ENCODE data around the gene RIC1.
"Not testable (repeated sequence)": the region's sequence is repeated elsewhere in the genome, so short reads cannot be mapped to it uniquely, and the experiment has no call there.

Gene RIC1

GRCh38 chr9:5722679-5723078 lies 93.8 kb downstream of the RIC1 start:
- DNase-seq (ENCODE audit: low spot score): not testable (repeated sequence)

DNA sequence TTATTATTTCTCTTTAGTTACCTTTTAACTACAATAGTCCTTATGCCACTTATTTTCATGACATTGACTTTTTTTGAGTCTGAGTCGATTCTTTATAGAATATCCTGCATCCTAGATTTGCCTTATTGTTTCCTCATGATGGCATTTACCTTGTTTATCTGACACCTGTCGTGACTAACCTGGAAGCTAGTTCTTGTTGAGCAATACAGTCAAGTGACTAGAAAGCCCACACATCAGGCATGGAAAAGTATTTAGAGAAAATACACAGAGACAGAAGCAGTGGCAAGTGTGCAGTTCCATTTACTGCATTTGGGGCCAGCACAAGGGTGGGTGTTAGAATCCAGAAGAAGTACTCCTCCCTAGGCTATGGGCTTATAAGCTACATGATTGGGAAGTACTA lies 106.2 kb downstream of the RIC1 start:
- no peak for DNase-seq (ENCODE audit: low spot score)

DNA sequence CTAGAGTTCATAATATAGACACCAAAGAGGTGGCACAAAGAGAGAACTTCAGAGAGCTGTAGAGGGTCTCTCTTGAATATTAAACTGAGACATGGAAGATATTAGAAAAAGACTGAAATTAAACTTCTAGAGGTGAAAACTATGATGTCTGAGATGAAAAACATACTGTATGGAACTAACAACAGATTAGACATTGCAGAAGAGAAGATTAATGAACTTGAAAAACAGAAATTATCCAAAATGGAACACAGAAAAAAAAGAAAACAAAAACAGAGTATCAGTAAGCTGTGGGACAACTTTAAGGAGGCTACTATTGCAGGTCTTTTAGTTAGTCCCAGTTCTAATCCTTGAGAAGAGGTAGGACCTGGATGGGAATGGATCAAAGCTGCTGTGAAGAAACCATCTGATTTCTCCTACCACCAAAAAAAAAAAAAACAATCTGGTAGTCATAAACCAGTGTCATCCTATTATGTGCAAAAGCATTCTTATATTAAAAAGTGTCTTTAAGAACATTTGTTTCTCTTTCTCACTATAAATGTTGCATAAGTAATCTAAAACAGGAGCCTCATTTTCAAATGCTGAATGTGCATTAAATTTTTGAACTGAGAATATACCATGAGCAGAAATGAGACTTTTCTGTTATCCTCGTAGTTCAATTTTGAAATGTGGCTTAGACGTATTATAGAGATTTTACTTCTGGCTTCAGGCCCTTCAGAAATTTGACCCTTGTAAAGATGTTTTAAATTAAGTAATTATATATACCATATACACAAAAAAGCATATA lies 107.8 kb downstream of the RIC1 start:
- no peak for DNase-seq (ENCODE audit: low spot score)

DNA sequence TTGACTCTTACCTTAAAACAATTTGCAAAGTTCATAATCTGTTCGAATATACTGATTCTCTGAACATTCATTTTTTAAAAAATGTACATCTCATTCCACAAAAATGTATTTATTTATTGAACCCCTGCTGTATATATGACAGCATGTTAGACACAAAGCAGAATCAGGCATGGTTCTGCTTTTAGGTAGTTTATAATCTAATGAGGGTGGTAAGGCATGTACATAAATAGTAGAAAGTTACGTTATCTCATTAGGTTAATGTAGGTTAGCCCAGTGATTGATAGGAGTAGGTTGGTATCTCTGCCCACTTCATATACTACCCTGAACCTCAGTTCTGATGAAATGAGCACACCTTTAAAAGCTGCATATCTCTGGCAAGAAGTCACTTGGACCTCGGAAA lies 114.2 kb downstream of the RIC1 start:
- DNase-seq (ENCODE audit: low spot score): no peak

DNA sequence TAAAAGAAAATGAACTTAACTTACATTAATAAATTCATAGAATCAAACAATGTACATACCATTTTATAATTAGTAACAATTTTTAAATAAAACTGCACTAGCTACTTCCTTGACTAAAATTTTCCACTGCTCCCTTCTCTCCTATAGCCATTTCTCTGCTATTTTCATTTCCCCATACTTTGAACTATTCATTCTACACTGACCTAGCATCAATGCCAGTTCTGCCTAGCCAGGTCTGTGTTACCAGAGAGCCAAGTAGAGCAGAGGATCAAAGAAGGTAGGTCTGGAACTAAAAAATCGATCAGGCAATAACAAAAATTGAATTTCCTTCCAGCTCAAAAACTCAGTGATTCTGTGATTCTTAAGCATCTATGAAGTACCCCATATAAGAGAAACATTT lies 119.5 kb downstream of the RIC1 start:
- no peak for DNase-seq (ENCODE audit: low spot score)

DNA sequence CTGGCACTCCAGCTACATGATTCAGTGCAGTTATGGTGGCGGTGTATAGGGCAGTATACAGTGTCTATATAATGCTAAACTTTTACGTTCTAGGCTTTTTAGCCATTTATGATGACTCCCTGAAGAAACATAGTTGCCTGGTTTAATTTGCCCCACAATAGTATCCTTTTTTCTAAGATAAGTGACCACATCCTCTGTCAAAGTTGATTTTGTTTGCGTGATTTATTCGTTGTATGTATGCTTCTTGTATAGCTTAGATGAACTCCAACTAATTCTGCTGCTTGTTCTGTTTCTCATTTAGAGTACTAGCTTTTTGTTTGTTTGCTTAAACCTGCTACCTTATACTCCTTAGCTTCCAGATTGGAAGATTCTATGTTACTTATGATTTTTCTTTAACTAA lies 120.4 kb downstream of the RIC1 start:
- no peak for DNase-seq (ENCODE audit: low spot score)

DNA sequence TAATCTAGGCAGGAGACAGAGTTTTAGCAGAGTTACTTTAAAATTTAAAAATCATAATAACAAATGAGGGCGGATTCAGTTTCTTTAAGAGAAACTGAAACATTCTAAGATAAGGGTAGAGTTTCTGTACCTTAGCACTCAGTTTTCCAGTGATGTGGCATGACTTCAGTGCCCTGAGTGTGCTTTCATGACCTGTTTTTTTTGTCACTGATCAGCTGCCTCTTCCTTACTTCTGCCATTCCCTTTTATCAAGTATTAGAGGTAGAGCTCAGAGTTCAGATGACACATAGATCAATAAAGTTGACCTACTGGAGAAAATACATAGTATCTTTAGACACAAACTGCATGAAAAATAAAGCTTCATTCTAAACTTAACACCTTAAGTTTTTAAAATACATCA lies 121.7 kb downstream of the RIC1 start:
- DNase-seq (ENCODE audit: low spot score): no peak

DNA sequence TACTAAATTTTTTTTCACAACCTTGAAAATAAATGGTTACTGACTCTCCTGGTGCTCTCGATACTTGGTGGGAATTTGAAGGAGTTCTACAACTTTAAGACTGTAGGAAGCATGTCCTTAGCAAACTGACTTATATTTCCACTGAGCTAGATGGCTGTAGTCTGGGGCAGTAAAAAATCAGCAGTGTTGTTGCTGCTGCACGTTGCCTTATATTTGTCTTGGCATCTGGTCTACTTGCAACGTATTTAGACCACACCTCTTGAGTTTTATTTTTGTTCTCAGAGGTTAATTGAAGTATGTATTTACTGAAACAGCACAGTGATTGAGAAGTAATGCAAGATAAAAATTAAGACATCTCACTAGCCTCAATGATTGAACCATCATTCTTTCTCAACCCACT lies 127.7 kb downstream of the RIC1 start:
- no peak for DNase-seq (ENCODE audit: low spot score)

GRCh38 chr9:5760338-5760737 lies 131.4 kb downstream of the RIC1 start:
- no peak for DNase-seq (ENCODE audit: low spot score)

GRCh38 chr9:5762421-5762820 lies 133.5 kb downstream of the RIC1 start:
- no peak for DNase-seq (ENCODE audit: low spot score)

DNA sequence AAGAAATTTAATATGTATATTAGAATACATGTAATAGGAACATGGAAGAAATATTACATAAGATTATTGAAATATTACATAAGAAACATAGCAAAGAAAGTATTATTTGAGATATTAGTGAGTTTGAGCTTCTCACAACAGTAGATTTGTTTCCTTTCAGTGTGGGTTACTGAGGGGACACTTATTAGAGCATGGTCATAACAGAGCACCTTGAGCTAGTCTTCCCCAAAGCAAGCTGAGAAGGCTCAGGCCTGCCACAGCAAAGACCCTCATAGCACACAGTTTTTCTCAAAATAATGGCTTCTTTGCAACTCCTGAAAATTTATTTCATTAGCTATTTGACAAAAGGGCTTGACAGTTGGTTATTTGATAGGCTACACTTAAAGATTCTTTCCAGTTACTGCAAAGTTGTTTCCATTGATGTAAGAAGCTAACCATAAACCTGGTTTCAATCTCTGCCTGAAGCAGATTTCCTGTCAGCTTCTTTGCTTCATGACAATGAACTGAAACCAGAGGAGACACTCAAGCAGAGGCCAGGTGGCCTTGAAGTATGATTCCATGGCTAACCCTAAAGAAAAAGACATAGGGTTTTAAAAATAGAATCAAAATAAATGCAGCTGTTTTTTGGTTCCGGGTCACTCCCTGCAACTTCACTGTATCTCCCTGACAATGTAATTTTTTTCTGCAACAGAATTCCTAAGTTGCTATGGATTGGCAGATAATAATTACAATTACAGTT lies 135.4 kb downstream of the RIC1 start:
- no peak for DNase-seq (ENCODE audit: low spot score)

DNA sequence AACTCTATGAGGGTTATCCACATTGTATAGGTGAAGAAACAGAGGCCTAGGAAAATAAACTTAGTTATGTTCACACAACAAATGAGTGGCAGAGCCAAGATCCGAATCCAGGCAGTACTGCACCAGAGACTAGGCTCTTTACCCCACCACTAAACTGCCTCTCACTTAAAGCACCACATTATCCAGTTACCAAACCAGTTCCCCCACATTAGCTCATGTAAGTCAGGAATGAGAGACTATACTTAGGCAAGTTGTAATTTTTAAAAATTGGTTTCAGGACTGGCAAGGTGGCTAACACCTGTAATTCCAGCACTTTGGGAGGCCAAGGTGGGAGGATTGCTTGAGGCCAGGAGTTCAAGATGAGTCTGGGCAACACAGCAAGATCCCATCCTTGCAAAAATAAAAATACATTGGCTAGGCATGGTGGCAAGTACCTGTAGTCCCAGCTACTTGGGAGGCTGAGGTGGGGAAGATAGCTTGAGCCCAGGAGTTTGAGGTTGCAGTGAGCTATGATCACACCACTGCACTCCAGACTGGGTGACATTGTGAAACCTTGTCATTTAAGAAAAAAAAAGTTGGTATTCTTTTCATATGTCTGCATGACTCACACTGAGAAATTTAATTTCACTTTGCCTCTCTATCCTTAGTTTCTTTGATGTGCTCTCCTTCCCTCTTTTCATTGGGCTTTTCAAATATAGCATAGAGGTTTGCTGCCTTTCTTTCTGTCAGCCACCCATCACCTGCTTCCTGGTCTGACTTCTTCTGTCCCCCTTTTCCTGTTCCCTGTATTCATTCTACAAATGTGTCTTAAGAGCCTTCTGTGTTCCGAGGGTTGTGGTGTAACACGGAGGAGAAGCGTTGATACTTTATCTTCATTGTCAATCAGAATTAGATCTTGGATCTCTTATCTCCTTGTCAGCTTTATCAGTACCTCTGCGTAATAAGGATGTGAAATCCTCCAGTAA lies 139.3 kb downstream of the RIC1 start:
- no peak for DNase-seq (ENCODE audit: low spot score)

GRCh38 chr9:5773324-5773999 lies 144.6 kb downstream of the RIC1 start:
- no peak for DNase-seq (ENCODE audit: low spot score)

GRCh38 chr9:5778805-5779204 lies 149.9 kb downstream of the RIC1 start:
- DNase-seq (ENCODE audit: low spot score): no peak

GRCh38 chr9:5779705-5780218 lies 150.9 kb downstream of the RIC1 start:
- DNase-seq (ENCODE audit: low spot score): not testable (repeated sequence)

GRCh38 chr9:5783420-5783819 lies 154.5 kb downstream of the RIC1 start:
- not testable (repeated sequence) for DNase-seq (ENCODE audit: low spot score)

DNA sequence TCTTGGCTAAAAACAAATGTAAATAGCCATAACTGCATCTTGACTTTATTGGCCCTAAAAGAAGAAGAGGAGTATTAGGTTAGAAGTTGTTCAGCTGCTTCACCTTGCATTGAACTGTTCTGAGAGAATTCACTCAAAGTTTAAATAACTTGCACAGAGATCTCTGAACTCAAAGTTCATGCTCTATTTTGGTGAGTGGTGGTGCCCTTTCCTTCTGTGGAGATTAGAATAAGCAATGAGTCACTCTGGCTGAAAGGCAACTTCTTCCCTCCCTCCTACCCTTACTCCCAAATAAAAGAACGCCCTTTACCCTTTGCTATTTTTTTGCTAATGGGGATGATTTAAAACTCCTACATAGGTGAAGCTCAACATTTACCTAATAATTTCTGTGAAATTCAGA lies 155.1 kb downstream of the RIC1 start:
- DNase-seq (ENCODE audit: low spot score): no peak

- no peak for DNase-seq (ENCODE audit: low spot score)
Measured at GRCh38 chr9:5784526-5785315, 155.8 kb downstream of the RIC1 start.

GRCh38 chr9:5786370-5787127 lies 157.6 kb downstream of the RIC1 start:
- peak; percentile 87 for DNase-seq (ENCODE audit: low spot score)

GRCh38 chr9:5787220-5787619 lies 158.3 kb downstream of the RIC1 start:
- DNase-seq (ENCODE audit: low spot score): no peak

All from pons (tissue), 1 donor.